SK-MEL-5 (cell line): ENCODE measurements around the gene RIOX2. TPM values are rescaled to one million over a fixed set of nuclear protein-coding genes. Genes with fewer than 3 reads are reported as not detected.

Experiments used
- DNase-seq: peaks from one replicate; pipeline ENCODE4 v3.0.0-alpha.2; 2016; ENCODE audit warnings: low read depth, low spot score
- in situ Hi-C: cut with HindIII; loops from 2 replicates; pipeline ENCODE4 v1.10.0; 2016; ENCODE audit warnings: low sequenced_read_pairs, high pct_unique_total_duplicates, low pct_unique_long_range_greater_than_20kb
- total RNA-seq: library from RNA; depleted of rRNA; stranded (reverse); fragments of >200 nt; shearing (Covaris generic); gene quantifications from 2 replicates; pipeline ENCODE4 v1.2.3, GENCODE V29; 2014; rRNA removed

RIOX2 gene
- total RNA-seq, 1 experiment from 2014 or later: 47.8 TPM

DNA sequence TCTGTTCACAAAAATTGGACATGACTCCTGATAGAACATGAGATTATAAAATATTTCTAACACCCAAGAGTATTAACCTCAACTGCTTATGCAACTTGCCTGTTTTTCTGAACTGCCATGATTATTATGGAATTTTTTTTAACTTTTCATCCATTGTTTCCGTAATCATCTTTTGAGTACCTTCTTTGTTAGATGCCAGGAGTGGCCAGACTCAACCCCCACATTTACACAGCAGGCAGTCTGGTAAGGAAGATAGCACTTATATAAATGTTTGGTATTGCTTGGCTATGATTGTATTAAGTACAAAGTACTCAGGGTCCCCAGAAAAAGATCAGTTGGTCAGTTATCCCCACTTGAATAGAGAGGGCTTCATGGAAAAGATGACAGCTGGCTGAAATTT lies 76.1 kb downstream of the RIOX2 start:
- in situ Hi-C loops: no loop called here
- no peak for DNase-seq

DNA sequence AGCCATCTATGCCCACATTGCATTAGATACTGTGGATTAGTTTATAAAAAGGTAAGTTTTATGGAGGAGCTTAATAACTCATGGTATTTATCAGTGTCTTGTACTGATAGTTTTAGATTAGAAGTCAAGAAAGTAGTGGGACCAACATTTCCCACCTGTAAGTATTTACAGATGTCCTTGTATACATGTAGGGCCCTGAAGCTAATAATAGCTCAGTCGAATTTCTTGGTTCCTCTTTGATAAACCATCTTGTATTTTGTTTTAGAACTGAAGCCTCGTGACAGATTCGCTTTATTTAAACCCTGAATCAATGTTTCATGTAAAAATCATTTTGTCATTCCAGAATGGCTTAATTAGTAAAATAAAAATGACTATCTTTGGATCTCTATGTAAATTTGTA lies 77.0 kb downstream of the RIOX2 start:
- in situ Hi-C loops: no loop called here
- DNase-seq: no peak

DNA sequence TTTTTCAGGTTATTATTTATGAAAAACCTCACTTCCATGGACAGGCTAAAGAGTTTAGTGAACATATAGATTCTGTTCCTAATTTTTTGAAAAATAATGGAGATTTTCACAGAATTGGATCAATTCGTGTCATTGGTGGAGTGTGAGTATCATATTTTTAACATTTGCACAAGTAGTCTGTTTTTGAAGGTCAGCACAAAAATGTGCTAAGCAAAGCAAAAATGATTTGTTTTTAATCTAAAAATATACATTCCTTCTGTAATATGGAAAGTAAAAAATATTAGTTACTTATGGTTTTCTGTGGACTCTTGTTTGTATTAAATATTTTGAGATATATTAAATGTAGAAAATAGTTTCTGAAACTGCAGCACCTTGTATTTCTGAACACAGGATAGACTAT lies 79.4 kb downstream of the RIOX2 start:
- in situ Hi-C loops: no loop called here
- DNase-seq: no peak

Other genes with a start within 250 kb of the RIOX2 start
- gene ARL6, start 207.7 kb downstream of the RIOX2 start, total RNA-seq: 6.9 and 7.6 TPM in 2 replicates
- gene CRYBG3, start 150.4 kb downstream of the RIOX2 start, total RNA-seq: 14.2 and 16.2 TPM in 2 replicates
- gene GABRR3, start 62.9 kb upstream of the RIOX2 start, total RNA-seq: not detected in 2 replicates
- not detected in 2 replicates for gene OR5AC2, start 114.7 kb upstream of the RIOX2 start, total RNA-seq
- gene OR5H1, start 158.3 kb upstream of the RIOX2 start, total RNA-seq: not detected in 2 replicates
- not detected in 2 replicates for gene OR5H14, start 175.0 kb upstream of the RIOX2 start, total RNA-seq
- not detected in 2 replicates for gene OR5H15, start 194.3 kb upstream of the RIOX2 start, total RNA-seq